Cerebellar cortex (tissue), 1 donor: ENCODE results near the gene GIMAP7.
"Not testable (repeated sequence)": the region's sequence is repeated elsewhere in the genome, so short reads cannot be mapped to it uniquely, and the experiment has no call there.

Source experiments
- DNase-seq: peaks from one replicate; pipeline ENCODE4 v3.0.0-alpha.2; 2015; ENCODE audit warnings: low spot score

The GIMAP7 gene

GRCh38 chr7:150514748-150515222 is at the start of gene GIMAP7:
Gene GIMAP7 (plus strand): TSS chr7:150514872. CDS start chr7:150519975, 5,103 bp downstream.
- DNase-seq: no peak

DNA sequence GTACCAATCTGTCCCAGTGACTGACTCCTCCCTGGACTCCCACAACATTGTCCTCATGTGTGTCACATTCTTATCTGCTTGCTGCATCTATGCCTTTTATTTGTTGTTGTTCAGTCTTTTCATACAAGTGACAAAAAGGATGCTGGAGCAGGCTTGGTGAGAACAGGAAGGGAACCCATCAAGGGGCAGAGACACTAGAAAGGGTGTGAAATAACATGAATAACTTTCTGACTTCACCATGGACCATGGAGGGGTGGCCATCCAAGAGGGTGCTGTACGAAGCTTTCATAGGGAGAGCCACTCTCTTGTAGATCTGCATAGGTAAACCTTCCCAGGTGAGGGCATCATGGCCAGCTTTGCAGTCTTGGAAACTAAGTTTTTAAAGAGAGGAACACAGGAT is 49.7 kb upstream of the GIMAP7 start:
- no peak for DNase-seq

GRCh38 chr7:150465414-150465813 is 49.3 kb upstream of the GIMAP7 start:
- DNase-seq: no peak

GRCh38 chr7:150466477-150466876 is 48.2 kb upstream of the GIMAP7 start:
- no peak for DNase-seq

GRCh38 chr7:150468241-150468640 is 46.4 kb upstream of the GIMAP7 start:
- no peak for DNase-seq

DNA sequence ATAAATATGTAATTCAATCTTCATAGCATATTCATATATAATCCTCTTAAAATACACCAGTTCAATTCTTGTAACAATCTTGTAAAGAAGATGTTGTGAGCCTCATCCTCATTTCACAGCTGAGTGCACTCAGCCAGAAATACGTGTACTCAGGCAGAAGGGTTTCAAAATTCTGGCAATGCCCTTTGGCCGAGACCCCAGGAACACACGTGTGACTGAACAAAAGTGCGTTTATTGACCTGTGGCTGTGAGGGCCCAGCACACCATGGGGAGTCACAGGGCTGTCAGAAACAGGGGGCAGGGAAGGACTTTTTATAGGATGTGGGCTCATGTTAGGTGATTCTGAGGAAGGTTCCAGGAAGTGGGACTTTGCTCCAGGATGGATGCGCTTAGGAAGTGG is 42.8 kb upstream of the GIMAP7 start:
- no peak for DNase-seq

DNA sequence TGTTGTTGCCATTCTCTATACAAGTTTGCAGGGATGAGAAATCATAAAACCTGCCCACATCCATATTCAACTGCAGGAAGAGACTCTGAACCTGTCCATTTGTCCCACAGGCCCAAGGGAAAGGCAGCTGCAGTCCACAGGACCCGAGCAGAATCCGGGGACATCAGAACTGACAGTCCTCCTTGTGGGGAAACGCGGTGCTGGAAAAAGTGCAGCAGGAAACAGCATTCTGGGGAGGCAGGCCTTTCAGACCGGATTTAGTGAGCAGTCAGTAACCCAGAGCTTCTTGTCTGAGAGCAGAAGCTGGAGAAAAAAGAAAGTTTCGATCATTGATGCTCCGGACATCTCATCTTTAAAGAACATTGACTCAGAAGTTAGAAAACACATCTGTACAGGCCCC is 40.8 kb upstream of the GIMAP7 start:
- DNase-seq: no peak

- DNase-seq: no peak
Measured at GRCh38 chr7:150476285-150476684, 38.4 kb upstream of the GIMAP7 start.

DNA sequence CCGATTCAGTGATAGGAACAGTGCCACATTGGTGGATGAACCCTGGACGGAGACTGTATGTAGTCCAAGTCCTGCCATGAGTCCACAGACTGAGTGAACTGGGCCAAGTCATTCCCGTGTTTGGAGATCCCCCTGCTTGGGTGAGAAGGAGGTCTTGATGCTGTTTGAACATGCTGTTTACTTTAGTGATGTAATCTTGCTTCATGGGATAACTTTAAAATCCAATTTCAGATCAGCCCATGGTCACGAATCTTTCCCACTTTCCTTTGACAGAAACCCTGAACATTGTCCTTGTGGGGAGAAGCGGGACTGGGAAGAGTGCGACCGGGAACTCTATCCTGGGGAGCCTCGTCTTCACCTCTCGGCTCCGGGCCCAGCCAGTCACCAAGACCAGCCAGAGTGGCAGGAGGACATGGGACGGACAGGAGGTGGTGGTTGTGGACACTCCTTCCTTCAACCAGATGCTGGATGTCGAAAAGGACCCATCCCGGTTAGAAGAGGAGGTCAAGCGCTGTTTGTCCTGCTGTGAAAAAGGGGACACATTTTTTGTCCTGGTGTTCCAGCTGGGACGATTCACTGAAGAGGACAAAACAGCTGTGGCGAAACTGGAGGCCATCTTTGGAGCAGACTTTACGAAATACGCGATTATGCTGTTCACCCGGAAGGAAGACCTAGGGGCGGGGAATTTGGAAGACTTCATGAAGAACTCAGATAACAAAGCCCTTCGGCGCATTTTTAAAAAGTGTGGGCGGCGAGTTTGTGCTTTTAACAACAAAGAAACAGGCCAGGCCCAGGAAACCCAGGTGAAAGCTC is 37.6 kb upstream of the GIMAP7 start:
- DNase-seq: no peak

- no peak for DNase-seq
Measured at GRCh38 chr7:150479023-150479716, 35.5 kb upstream of the GIMAP7 start.

GRCh38 chr7:150481186-150481920 is 33.3 kb upstream of the GIMAP7 start:
- DNase-seq: no peak

GRCh38 chr7:150481922-150482321 is 32.8 kb upstream of the GIMAP7 start:
- DNase-seq: no peak

DNA sequence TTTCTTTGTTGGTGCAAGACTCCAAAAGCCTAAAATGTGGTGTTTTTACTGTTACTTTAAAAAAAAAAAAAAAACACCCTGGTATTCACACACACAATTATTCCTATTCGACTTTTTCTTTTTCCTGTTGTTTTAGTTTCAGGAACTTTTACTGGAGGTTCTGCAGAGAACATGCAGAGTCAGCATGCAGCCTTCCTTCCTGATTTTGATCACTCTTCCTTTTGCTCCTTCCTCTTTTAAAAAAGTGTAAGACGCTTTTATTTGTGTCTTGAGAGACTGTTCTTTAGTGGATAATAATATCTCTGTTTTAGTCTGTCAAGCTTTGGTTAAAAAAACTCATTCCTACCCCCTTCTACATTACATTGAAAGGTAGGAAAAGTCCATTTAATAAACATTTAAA is 31.2 kb upstream of the GIMAP7 start:
- DNase-seq: not testable (repeated sequence)

- DNase-seq: not testable (repeated sequence)
Measured at GRCh38 chr7:150484071-150484470, 30.6 kb upstream of the GIMAP7 start.

GRCh38 chr7:150487625-150488024 is 27.0 kb upstream of the GIMAP7 start:
- no peak for DNase-seq

DNA sequence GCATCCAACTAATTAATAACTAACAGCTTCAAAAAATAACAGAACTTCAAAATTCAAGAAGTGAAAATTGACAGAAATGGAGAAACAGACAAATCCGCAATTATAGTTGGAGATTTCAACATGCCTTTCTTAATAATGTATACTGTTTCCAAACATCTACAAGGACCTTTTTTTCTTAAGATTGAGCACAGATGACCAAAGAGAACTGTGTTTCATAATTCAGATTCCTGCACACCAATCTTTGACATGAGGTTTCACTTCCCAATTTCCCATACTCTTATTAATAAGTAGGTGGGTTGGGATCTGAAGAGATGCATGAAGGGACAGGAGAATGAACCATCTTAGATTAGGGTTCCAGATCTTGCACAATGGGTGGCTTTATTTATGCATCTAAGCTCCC is 24.9 kb upstream of the GIMAP7 start:
- no peak for DNase-seq

GRCh38 chr7:150493442-150493841 is 21.2 kb upstream of the GIMAP7 start:
- not testable (repeated sequence) for DNase-seq

DNA sequence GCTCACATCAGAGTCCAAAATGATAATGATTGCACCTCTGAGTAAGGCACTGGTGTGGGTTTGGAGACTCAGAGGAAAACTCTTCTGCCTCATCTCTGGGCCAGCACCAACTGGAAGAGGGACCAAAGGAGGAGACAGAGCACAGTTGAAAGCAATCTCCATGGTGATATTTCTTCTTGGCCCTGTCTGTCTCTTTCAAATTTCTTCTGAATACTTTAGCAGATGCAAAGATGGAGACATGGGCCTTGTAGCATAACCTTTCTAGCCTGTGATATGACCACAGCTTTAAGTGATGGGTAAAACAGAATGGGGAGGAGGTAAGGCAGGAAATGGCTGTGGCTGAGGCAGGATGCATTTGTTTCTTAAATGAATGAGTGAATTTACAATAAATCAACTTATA is 12.2 kb upstream of the GIMAP7 start:
- no peak for DNase-seq

DNA sequence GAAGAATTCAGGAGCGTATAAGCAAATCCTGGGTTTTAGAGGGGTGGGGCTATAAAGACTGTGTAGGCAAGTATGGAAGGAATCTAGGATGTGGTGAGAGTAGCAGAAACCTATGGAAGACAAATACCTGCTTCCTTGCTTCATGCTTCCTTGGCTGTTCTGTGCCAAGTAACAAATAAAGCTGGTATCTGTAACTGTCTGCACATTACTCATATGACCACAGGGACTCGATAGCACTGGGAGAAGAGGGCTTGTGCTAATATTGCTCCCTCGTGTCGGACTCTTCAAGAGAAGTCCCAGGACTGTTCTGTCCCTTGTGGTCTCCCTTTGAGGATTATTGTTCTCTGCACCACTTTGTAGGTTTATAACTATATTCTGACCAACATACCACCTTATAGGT is 11.5 kb upstream of the GIMAP7 start:
- no peak for DNase-seq

DNA sequence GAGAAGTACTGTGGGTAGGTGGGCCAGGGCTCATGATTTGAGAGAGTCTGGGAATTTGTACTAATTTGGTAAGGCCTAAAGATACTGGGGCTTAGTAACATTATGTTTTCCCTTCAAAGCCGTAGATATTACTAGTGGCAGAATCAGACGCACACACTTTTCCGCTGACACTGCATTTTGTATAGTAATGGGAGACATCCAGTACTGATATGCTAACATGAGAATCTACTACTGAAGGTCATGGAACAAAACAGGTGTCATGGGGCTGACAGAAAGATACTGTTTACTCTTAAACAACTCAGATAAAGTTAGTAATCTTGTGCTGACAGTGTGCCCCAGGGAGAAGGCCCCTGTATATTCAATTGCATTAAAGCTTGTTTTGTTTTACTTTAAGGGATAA is 11.1 kb upstream of the GIMAP7 start:
- no peak for DNase-seq

DNA sequence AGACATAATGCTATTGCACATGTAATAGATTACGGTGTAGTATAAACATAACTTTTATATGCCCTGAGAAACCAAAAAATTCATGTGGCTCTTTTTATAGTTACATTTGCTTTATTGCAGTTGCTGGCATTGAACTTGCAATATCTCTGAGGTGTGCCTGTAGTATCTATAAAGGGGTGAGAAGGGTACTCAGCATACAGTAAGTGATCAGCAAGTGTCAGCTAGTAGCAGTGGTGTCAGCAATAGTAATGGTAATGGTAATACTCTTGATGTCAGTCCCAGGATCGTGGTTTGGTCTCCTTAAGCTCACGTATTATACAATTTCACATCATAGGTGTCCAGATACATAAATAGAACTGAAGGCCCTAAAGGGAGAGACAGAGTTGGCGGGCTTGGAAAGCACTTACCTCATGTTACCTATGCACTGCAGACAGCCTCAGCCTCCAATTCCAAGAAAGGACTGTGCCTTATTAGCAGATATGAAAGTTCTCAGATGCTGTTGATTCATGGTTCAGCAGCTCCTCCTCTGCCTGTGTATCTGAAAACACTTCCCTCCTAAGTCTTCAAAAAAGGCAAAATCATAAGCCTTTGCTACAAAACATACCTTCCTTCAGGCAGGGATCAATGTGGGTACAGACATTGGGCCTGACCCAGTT is 6.6 kb upstream of the GIMAP7 start:
- no peak for DNase-seq

- no peak for DNase-seq
Measured at GRCh38 chr7:150511048-150511447, 3.6 kb upstream of the GIMAP7 start.
